Cardiac fibroblast (primary cell): ENCODE results near the gene ZFAND4.

ENCODE experiments used
- DNase-seq, 2 donors: peaks; one replicate each; pipeline versions ENCODE4 v3.0.0 to v3.0.0-alpha.2; 2010; ENCODE audit warnings: low read depth in 2 of 2
- H3K4me3 ChIP-seq, 2 donors: replicated peaks in 1 of 2; 1 replicate in 1 of 2; 2 replicates in 1 of 2; pipeline ENCODE4 v1.5.1; 2011; ENCODE audit warnings: low read depth in 2 of 2, low read length in 2 of 2, mild to moderate bottlenecking in 2 of 2, moderate library complexity in 1 of 2
- CTCF ChIP-seq: IDR thresholded peaks from one replicate; pipeline ENCODE4 v1.5.1; 2011; ENCODE audit warnings: low read depth, mild to moderate bottlenecking, low read length, inconsistent platforms

Gene ZFAND4

DNA sequence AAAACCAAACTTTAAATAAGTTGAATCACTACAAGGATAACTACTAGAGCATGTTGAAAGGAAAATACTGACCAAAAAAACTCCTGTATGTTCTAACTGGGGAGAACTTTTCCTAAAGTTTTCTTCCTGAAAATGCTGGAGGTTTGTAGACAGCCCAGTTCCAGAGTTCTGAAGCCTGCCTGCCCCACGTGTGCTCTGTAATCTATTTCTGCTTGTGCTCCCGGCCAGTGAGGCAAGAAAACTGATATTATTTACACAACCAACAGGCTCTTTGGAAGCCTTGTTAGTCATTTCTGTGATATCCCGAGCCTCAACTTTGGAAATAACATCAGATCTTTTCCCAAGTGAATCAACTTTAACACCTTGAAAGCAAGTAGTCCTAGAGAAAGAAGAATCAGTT is 46.7 kb downstream of the ZFAND4 start:
- H3K4me3 ChIP-seq: no peak overlapping the region
- DNase-seq: peak in 1 of 2 donors; percentile 0
- TF ChIP-seq CTCF: no peak

DNA sequence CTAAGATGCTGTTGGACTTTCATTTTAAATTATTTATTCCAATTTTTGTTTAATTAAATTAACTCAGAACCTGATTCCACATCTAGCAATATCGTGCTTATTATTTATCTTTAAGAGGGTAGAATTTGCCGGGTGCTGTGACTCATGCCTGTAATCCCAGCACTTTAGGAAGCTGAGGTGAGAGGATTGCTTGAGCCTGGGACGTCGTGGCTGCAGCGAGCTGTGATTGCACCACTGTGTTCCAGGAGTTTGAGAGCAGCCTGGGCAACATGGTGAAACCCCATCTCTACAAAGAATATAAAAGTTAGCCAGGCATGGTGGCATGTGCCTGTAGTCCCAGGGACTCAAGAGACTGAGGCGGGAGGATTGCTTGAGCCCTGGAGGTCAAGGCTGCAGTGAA is 47.8 kb downstream of the ZFAND4 start:
- DNase-seq: no peak
- H3K4me3 ChIP-seq: no peak overlapping the region
- no peak for TF ChIP-seq CTCF

DNA sequence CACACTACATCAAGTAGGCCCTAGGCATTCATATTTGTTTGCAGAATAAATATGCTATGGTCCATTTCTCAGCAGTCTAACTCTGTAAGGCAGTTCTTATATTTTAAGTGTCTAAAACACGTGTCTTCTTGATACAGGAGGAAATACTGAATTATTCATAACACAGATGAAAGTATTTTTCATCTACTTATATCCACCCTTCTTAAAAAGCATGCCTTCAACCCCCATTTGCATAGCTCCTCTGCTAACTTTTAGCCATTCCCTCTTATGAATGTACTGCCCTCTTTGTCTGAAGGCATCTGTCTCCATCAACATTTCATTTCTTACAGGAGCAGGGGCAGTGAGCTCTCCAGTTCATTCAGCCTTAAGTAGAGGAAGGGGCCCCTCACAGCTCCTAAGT is 57.7 kb downstream of the ZFAND4 start:
- no peak for DNase-seq
- H3K4me3 ChIP-seq: no peak overlapping the region
- no peak for TF ChIP-seq CTCF

GRCh38 chr10:45612741-45613140 is 59.8 kb downstream of the ZFAND4 start:
- H3K4me3 ChIP-seq: no peak overlapping the region
- no peak for DNase-seq
- TF ChIP-seq CTCF: no peak

GRCh38 chr10:45608052-45608451 is 64.5 kb downstream of the ZFAND4 start:
- DNase-seq: no peak
- H3K4me3 ChIP-seq: no peak overlapping the region
- no peak for TF ChIP-seq CTCF

- no peak overlapping the region for H3K4me3 ChIP-seq
- TF ChIP-seq CTCF: no peak
- no peak for DNase-seq
These were observed 65.3 kb downstream of the ZFAND4 start for GRCh38 chr10:45607276-45607675.

GRCh38 chr10:45602836-45603235 is 69.7 kb downstream of the ZFAND4 start:
- no peak for DNase-seq
- no peak for TF ChIP-seq CTCF
- no peak overlapping the region for H3K4me3 ChIP-seq
